ENCODE measurements around the gene PRKX.
"Not testable (repeated sequence)": the region's sequence is repeated elsewhere in the genome, so short reads cannot be mapped to it uniquely, and the experiment has no call there.

The PRKX gene

GRCh38 chrX:3713225-3713936, at the start of gene PRKX:
Gene PRKX, minus strand, starts transcription at chrX:3713649. Its CDS starts 396 bp downstream, at chrX:3713253.
- peak; percentile 72 for DNase-seq (ENCODE audit: low spot score)

GRCh38 chrX:3763111-3763510, 49.7 kb upstream of the PRKX start:
- no peak for DNase-seq (ENCODE audit: low spot score)

DNA sequence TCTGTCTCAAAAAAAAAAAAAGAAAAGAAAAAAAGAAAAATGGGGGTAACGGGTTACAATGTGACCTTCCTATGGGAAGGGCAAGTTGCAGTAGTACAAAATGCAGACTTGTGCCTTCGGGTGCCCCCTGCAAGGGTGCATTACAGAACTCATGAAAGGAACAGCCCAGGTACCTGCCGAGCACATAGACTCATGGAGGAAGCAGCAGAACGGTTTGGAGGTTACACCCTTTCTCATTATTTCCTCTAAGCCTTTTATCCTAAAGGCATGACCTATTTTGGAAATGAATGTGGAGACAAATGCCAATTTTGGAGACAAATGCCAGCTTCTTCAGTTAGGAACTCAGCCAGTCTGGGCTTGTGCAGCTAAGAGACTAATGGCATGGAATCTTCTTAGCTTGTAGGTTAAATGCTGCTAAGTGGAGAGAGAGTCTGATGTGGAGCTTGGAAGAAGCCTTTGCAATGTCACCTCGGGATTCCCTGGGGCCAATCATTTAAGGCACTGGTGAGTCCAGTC, 44.1 kb upstream of the PRKX start:
- no peak for DNase-seq (ENCODE audit: low spot score)

GRCh38 chrX:3748052-3748559, 34.7 kb upstream of the PRKX start:
- DNase-seq (ENCODE audit: low spot score), result no peak

DNA sequence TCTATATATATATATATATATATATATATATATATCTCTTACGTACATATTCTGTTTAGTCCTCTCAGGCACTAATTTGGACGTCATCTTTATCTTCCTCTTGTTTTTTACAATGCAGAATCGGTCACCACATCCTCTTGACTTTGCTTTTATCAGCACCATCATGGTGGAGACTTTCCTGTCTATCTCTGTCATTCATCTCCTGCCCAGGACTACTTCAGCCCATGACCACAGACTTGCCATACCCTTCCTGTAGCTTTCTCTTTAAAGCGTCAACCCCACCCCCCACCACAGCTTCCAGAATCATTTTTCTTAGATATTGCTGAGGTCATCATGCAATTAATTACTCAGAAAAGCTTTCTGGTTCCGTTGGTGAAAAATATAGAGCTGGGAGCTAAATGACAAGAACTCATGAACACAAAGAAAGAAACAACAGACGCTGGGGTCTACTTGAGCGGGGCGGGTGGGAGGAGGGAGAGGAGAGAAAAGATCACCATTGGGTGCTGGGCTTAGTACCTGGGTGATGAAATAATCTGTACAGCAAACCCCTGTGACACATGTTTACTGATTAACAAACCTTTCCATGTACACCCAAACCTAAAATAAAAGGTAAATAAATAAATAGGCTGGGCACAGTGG, 30.5 kb upstream of the PRKX start:
- DNase-seq (ENCODE audit: low spot score), result no peak

DNA sequence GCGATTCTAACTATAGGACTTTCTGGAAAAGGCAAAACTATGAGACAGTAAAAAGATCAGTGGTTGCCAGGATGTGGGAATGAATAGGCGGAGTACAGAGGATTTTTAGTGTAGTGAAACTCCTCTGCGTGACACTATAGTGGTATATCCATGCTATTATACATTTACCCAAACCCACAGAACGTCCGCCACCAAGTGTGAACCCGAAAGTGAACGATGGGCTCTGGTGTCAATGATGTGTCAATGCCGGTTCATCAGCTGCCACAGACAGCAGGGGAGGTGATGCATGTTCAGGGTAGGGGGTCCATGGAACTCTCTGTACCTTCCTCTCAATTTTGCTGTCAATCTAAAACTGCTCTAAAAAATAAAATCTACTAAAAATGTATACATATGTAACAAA, 27.5 kb upstream of the PRKX start:
- not testable (repeated sequence) for DNase-seq (ENCODE audit: low spot score)

DNA sequence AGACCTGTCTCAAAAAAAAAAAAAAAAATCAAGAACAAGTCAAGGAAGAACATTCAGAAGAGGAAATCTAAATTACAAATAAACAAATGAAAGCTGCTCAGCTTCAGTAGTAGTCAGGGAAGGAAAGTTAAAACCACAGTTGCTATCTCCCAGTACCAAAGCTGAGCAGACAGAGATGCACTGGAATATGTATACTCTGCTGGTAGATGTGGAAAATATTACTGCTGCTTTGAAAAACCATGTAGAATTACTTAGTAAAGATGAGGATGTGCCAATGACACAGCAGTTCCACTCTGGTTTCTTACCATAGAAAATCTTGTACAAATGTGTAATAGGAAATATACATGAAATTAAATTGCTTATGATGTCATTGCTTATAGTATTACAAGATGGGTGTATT, 25.1 kb upstream of the PRKX start:
- no peak for DNase-seq (ENCODE audit: low spot score)

DNA sequence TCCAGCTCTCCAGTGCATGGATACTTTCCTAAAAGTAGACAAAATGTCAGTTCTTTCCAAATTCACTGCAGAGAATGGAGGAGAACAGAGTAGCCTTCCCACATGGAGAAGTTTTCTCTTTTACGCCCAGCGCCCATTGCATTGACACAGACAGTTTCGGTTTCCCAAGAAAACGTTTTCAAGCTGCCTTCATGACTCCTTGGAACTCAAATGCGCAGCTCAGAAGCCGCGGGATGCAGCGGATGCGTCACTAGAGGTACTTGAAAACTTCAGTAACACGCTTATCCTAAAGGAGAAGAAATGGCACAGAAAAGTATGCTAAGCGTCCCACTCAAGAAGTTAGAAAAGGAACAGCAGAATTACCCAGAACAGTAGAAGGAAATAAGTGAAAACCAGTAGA, 23.1 kb upstream of the PRKX start:
- not testable (repeated sequence) for DNase-seq (ENCODE audit: low spot score)

GRCh38 chrX:3735891-3736290, 22.4 kb upstream of the PRKX start:
- DNase-seq (ENCODE audit: low spot score), result not testable (repeated sequence)

DNA sequence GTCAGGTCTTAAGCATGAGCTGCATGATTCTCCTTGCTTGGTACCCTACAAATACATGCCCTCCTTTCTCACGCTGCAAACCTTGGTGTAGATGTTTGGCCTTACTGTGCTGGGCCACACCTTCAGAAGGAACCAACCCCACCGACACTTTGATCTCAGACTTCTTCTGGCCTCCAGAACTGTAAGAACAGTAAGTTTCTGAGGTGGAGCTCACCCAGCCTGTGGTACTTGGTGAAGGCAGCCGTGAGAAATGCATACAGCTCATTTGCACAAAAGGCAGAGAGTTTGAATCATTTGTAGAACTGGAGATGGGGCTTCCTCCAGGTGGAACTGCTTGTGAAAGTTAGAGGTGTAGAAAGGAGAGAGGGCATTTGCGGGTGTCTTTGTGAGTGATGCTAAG, 21.0 kb upstream of the PRKX start:
- DNase-seq (ENCODE audit: low spot score), result not testable (repeated sequence)

GRCh38 chrX:3733043-3733430, 19.6 kb upstream of the PRKX start:
- no peak for DNase-seq (ENCODE audit: low spot score)

DNA sequence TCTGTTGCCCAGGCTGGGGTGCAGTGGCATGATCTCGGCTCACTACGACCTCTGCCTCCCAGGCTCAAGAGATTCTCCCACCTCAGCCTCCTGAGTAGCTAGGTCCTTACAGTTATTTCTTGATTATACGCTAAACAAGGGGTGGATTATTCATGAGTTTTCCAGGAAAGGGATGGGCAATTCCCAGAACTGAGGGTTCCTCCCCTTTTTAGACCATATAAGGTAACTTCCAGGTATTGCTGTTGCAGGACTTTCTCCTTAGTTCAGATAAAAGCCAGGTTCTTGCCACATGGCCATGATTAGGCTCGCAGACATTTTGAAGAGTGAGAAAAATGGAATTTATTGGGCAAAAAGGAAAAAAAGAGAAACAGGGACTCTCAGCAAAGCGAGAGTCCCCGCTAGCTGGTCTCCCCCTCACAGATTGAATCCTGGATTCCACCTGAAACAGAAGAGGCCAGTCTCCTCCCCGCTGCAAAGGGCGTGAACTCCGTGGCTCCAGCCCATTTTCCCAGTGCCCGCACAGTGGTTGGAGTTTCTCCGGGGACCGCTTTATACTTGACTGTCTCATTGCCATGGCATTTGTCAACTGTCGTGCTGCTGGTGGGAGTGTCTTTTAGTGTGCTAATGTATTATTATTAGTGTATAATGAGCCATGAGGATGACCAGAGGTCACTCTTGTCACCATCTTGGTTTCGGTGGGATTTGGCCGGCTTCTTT, 19.0 kb upstream of the PRKX start:
- not testable (repeated sequence) for DNase-seq (ENCODE audit: low spot score)

DNA sequence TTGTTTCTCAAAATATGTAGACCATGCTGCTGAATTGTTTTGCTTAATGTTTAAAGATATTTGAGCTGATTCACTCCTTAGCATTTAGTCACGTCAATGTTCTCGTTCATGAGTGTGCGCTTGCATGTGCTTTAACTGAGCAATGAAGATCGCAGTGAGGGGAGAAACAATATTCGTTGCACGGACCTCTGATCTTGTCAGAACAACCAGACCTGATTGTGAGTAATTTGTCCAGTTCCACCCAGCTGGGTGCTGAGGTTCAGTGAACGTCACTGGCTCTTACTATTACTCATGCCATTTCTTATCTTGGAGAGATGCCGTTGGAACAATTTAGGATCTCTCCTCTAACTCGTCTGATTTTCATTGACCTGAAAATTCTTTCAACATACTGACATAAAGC, 15.0 kb upstream of the PRKX start:
- no peak for DNase-seq (ENCODE audit: low spot score)

DNA sequence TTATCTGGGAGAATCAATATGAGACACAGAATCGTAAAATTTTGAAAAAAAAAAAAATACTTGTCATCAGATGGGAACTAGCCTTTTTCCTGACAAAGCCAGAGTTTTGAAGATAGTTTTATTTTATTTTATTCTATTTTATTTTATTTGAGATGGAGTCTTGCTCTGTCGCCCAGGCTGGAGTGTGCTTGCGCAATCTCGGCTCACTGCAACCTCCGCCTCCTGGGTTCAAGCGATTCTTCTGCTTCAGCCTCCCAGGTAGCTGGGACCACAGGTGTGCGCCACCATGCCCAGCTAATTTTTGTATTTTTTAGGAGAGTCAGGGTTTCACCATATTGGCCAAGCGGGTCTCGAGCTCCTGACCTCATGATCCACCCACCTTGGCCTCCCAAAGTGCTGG, 10.0 kb upstream of the PRKX start:
- DNase-seq (ENCODE audit: low spot score), result not testable (repeated sequence)

DNA sequence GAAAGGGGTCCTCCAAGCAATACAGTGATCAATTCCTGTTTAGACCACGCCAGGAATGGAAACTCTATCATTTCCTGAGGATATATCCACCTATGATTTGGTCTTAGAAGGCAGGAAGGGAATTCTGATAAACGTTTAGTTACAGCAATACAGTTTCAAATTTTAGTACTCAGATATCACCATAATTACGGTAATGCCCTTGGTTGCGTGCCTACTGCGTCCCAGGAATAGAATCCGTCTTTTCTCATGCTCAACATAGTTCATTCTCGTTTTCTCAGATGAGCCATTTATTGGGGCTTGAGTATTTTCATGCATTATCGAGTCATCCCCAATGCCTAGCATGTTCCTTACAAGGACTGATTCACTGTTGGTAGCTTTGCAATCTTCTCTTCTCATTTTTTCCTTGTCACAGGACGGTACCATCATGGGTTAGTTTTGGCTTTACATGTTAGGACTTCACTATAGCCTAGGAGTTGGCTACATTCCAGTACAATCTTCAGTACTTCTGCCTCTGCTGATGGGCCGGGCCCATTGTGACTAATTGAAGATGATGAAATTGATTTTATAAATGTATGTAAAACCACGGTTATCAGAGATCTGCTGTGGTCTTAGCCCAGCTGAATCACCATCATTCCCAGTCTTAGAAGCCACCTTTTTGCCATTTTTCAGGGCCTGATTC, 4.4 kb upstream of the PRKX start:
- no peak for DNase-seq (ENCODE audit: low spot score)

- DNase-seq (ENCODE audit: low spot score), result no peak
These were observed 2.5 kb upstream of the PRKX start for GRCh38 chrX:3715921-3716320.

GRCh38 chrX:3714706-3715479, 1.4 kb upstream of the PRKX start:
- DNase-seq (ENCODE audit: low spot score), result not testable (repeated sequence)

DNA sequence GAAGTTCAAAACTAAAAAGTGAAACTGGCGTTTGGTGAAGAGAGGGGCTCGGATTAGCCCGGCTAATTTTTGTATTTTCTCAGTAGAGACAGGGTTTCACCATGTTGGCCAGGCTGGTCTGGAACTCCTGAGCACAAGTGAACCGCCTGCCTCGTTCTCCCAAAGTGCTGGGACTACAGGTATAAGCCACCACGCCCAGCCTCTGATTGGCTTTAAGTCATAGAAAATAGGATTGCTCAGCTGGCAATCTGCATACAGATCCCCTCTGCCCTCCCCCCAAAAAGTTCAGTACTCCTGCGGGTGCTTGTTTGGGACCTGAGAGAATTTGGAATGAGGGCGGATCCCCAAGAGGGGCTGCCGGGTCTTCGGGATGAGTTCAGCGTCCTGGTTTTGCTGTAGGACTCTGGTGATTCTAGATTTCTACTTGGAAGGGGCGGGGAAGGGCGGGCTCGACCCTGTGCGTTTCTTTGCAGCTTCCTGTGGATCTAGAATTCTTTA, 537 bp upstream of the PRKX start:
- DNase-seq (ENCODE audit: low spot score), result no peak

DNA sequence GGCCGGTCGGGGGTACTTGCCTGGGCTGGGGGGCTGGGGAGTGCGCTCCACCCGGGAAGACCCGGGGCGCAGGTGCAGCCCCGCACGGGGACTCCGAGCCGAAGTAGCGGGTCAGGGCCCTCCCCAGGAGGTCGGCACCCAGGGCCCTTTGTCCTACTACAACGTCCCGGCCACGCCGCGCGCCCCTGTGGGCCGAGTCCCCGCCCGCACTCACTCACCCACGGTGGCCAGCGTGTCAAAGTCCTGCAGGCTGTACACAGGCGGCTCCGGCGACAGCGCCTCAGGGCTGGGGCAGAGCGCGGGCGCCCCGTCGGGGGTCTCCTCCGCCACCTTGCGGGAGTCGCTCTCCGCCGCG, 602 bp downstream of the PRKX start:
- no peak for DNase-seq (ENCODE audit: low spot score)

DNA sequence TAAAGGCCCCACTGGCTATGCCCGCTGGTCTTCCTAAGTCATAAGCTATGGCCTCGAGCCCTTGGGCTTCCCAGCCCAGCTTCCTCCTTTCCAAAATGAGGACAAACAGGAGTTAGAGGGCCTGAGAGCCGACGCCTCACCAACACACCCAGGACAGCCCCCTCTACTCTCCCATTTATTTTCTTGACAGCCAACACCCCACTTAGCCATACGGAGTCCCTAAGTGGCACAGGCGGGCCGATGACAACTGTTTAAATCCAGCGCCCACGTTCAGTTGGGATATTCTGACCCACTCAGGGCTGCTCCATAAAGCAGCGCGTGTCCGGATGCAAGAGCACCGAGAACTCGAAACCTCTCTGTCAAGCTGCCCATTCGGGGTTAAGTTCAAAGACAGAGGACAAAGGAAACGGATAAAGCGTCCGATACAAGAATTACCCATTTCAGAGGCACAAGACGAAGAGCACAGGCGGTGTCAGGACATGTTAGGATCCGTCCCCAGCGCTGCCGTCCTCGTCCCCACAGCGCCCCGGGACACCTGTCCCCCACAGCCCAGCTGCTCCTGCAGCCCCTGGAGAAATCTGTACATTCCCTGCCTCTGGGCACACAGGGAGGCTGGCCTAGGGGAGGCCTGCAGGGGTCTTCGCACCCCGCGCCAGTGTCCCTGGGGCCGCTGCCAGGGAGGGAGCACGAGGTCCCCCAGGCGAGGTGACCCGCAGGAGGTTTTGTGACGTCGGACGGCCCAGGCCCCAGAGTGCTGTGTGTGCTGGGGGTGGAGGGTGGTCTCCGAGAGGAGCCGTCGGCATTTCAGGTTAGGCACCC, 1.2 kb downstream of the PRKX start:
- DNase-seq (ENCODE audit: low spot score), result no peak
